ENCODE results near the gene USF3.

DNA sequence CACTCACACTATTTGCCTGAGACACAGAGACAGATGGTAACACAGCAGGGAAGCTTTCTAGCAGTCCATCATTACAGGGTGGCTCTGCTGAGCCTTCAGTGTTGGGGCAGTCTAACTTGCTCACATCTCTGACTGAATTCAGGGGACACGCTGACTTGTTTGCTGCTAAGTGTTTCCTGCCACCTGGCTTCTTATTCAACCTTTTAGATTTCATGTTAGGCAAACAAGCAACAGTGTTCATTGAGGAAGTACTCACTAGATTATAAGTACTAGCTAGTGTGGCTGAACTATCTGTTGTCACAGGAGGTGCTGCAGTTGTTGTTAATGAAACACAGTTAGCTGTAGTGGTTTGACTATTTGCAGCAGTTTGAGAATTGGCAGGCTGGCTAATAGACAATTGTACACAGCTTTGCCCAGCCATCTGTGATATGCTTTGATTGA lies 37.3 kb downstream of the USF3 start:
- no peak for TF ChIP-seq CTCF (conservative IDR thresholded peaks at IDR 0.05; ENCODE audit: low read depth, low read length)
- no peak for TF ChIP-seq MXI1 (IDR thresholded peaks at IDR 0.05; ENCODE audit: borderline replicate concordance, low read depth, low read length)
- no peak for TF ChIP-seq RAD21 (IDR thresholded peaks at IDR 0.05; ENCODE audit: low read length)
- TF ChIP-seq MAZ (IDR thresholded peaks at IDR 0.05; ENCODE audit: borderline replicate concordance, low read depth, low read length), result no peak
- no peak for TF ChIP-seq POLR2A (IDR thresholded peaks at IDR 0.05; ENCODE audit: low read depth, low read length)
- TF ChIP-seq USF2 (IDR thresholded peaks at IDR 0.05; ENCODE audit: low read depth, low read length), result no peak
- no peak for TF ChIP-seq FOS (IDR thresholded peaks at IDR 0.05; ENCODE audit: low read depth, low read length)
- TF ChIP-seq, protein P1, sequence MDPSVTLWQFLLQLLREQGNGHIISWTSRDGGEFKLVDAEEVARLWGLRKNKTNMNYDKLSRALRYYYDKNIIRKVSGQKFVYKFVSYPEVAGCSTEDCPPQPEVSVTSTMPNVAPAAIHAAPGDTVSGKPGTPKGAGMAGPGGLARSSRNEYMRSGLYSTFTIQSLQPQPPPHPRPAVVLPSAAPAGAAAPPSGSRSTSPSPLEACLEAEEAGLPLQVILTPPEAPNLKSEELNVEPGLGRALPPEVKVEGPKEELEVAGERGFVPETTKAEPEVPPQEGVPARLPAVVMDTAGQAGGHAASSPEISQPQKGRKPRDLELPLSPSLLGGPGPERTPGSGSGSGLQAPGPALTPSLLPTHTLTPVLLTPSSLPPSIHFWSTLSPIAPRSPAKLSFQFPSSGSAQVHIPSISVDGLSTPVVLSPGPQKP (IDR thresholded peaks at IDR 0.05; ENCODE audit: borderline replicate concordance, low read depth, low read length), result no peak
- no peak for TF ChIP-seq RFX5 (IDR thresholded peaks at IDR 0.05; ENCODE audit: low read depth, low read length)
- no peak for TF ChIP-seq RCOR1 (IDR thresholded peaks at IDR 0.05; ENCODE audit: insufficient replicate concordance, low read length)
